Tibial nerve (tissue), 4 donors: Measurements from ENCODE around the gene LRRC70.

ENCODE experiments used
- EP300 ChIP-seq, 2 donors: sonication (generic); formaldehyde crosslinking; IDR thresholded peaks; one replicate each; pipeline ENCODE4 v1.6.1; 2017; ENCODE audit warnings: antibody characterized with exemption in 2 of 2, mild to moderate bottlenecking in 1 of 2
- POLR2A ChIP-seq, 2 donors: fragments of 450-650 bp; IDR thresholded peaks; one replicate each; pipeline ENCODE4 v1.6.1; 2017; ENCODE audit warnings: antibody characterized with exemption in 2 of 2, mild to moderate bottlenecking in 2 of 2, moderate library complexity in 2 of 2
- TF ChIP-seq, protein P1 (sequence below), 5 experiments: fragments of 200-600 bp in 3 of 5; fragments of 450-650 bp in 2 of 5; sonication (generic) in 3 of 5; IDR thresholded peaks; one replicate each; pipeline ENCODE4 v1.5.1; 2016 to 2019; ENCODE audit warnings: antibody characterized with exemption in 5 of 5, mild to moderate bottlenecking in 3 of 5, moderate library complexity in 2 of 5

DNA sequence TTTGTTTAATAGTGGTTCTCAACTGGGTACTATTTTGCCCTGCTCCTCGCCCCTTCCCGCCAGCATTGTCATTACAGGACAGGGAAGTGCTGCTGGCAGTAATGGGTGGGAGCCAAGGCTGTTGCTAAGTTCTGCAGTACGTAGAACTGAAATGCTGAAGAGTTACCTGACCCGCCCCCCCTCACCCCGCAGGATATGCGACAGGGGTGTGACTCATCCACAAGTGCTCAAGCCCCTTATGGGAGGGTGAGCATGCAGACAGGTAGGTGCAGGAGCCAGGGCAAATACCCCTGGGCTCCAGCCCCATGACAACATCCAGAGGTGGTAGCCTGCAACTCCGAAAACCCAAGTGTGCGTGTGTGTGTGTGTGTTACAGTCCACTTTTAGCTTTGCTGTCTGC is 35.7 kb downstream of the LRRC70 start:
- TF ChIP-seq, protein P1, sequence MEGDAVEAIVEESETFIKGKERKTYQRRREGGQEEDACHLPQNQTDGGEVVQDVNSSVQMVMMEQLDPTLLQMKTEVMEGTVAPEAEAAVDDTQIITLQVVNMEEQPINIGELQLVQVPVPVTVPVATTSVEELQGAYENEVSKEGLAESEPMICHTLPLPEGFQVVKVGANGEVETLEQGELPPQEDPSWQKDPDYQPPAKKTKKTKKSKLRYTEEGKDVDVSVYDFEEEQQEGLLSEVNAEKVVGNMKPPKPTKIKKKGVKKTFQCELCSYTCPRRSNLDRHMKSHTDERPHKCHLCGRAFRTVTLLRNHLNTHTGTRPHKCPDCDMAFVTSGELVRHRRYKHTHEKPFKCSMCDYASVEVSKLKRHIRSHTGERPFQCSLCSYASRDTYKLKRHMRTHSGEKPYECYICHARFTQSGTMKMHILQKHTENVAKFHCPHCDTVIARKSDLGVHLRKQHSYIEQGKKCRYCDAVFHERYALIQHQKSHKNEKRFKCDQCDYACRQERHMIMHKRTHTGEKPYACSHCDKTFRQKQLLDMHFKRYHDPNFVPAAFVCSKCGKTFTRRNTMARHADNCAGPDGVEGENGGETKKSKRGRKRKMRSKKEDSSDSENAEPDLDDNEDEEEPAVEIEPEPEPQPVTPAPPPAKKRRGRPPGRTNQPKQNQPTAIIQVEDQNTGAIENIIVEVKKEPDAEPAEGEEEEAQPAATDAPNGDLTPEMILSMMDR (IDR thresholded peaks at IDR 0.05) = no peak
- TF ChIP-seq POLR2A (IDR thresholded peaks at IDR 0.05) = no peak
- TF ChIP-seq EP300 (IDR thresholded peaks at IDR 0.05) = no peak
